Calu3 (cell line): ENCODE measurements around the gene PRLHR. TPM values are rescaled to one million over a fixed set of nuclear protein-coding genes. Genes with fewer than 3 reads are reported as not detected.

Experiments used
- BruUV-seq: library from RNA; stranded (reverse); fragments of 400-500 nt; replicated peaks from 2 replicates; lab custom pipeline; 2021; lab: Mats Ljungman, UMichigan
- CTCF ChIA-PET: fragments of 300-600 bp; sonication (Branson Sonifier 250); formaldehyde crosslinking; loops from one replicate; lab custom pipeline; 2022; ENCODE audit warnings: antibody characterized with exemption; lab: Charles Lee
- DNase-seq: peaks from one replicate; pipeline ENCODE4 v3.0.0; 2022
- H3K27ac Mint-ChIP-seq: one replicate; pipeline ENCODE4 v1.8.0; 2022; ENCODE audit warnings: mixed read lengths; ENCODE audit not compliant: unreplicated experiment
- H3K27me3 Mint-ChIP-seq: one replicate; pipeline ENCODE4 v1.8.0; 2022; ENCODE audit warnings: mixed read lengths; ENCODE audit not compliant: unreplicated experiment
- H3K36me3 Mint-ChIP-seq: one replicate; pipeline ENCODE4 v1.8.0; 2022; ENCODE audit warnings: mild to moderate bottlenecking, moderate library complexity, mixed read lengths; ENCODE audit not compliant: insufficient read depth, unreplicated experiment
- H3K4me1 Mint-ChIP-seq: one replicate; pipeline ENCODE4 v1.8.0; 2022; ENCODE audit warnings: mild to moderate bottlenecking, low read depth, mixed read lengths; ENCODE audit not compliant: unreplicated experiment
- H3K4me3 Mint-ChIP-seq: one replicate; pipeline ENCODE4 v1.8.0; 2022; ENCODE audit warnings: mild to moderate bottlenecking, low read depth, moderate library complexity, mixed read lengths; ENCODE audit not compliant: unreplicated experiment
- H3K9me3 Mint-ChIP-seq: one replicate; pipeline ENCODE4 v1.8.0; 2022; ENCODE audit warnings: low read depth, mixed read lengths; ENCODE audit not compliant: unreplicated experiment
- CTCF ChIP-seq: fragments of 200-600 bp; IDR thresholded peaks from one replicate; pipeline ENCODE4 v1.8.0; 2022; ENCODE audit warnings: antibody characterized with exemption; ENCODE audit not compliant: unreplicated experiment
- intact Hi-C: fragments of 100-400 bp; cut with micrococcal nuclease; formaldehyde crosslinking; loops from one replicate; pipeline ENCODE4 v1.10.0; 2022; ENCODE audit not compliant: unreplicated experiment
- total RNA-seq: library from RNA; stranded (reverse); gene quantifications from 2 replicates; pipeline ENCODE4 v1.2.3, GENCODE V29; 2022

The PRLHR gene
- total RNA-seq, 1 experiment from 2014 or later = not detected

GRCh38 chr10:118633786-118634185, 38.3 kb upstream of the PRLHR start:
- Mint-ChIP-seq H3K4me1 (no peaks in the 10 kb centered on the region), H3K27me3 (peaks cover 94% of the 10 kb centered on the region), H3K9me3 (no peaks in the 10 kb centered on the region), H3K36me3 (no peaks in the 10 kb centered on the region), H3K4me3 (no peak overlapping the region), H3K27ac (no peak overlapping the region)
- TF ChIP-seq CTCF = no peak
- BruUV-seq = no TSS peak
- intact Hi-C loops = loop anchor here (2.0 kb wide), 1 partner anchor 77 kb away; no protein-coding TSS in a partner anchor
- no peak for DNase-seq
- CTCF ChIA-PET = no interaction called here

DNA sequence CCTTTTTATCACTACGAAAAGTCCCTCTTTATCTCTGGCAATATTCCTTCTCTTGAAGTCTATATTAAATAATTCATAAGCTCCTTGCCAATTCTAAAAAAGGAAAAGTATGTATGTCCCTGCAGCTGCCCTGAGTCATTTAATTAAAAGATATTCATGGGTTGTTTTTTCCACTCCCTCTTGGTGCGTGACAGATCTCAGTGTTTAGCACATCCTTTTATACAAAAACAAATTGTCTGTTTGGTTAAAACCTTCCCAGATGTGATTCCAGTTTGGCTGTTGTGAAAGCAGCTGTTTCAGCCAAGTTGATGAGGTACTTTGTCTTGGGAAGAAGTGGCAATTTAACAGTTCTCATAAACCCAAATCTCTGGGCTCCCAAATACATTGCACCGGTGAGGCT, 33.8 kb upstream of the PRLHR start:
- Mint-ChIP-seq H3K27ac (no peak overlapping the region), H3K27me3 (peaks cover 70% of the 10 kb centered on the region), H3K4me1 (no peaks in the 10 kb centered on the region), H3K9me3 (no peaks in the 10 kb centered on the region), H3K4me3 (no peak overlapping the region), H3K36me3 (no peaks in the 10 kb centered on the region)
- BruUV-seq = no TSS peak
- intact Hi-C loops = no loop called here
- CTCF ChIA-PET = no interaction called here
- no peak for TF ChIP-seq CTCF
- no peak for DNase-seq

DNA sequence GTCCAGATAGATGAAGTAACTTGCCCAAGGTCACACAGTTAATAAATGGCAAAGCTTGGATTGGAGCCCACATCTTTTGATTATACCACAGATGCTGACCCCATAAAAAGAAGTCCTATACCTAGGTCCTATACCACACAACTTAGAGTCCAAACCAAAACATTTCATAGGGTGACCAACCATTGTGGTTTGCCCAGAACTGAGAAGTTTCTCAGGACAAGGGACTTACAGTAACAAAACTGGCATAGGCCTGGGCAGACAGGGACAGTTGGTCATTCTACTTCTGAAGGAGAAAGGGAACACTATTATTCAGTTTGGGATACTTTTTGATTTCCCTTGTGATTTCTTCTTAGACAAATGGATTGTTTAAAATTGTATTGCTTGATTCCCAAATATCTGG, 32.9 kb upstream of the PRLHR start:
- CTCF ChIA-PET = no interaction called here
- no peak for TF ChIP-seq CTCF
- H3K9me3 Mint-ChIP-seq = no peaks in the 10 kb centered on the region
- no peak overlapping the region for H3K27ac Mint-ChIP-seq
- intact Hi-C loops = no loop called here
- no peak for DNase-seq
- H3K4me1 Mint-ChIP-seq = no peaks in the 10 kb centered on the region
- H3K4me3 Mint-ChIP-seq = no peak overlapping the region
- no peaks in the 10 kb centered on the region for H3K36me3 Mint-ChIP-seq
- peaks cover 70% of the 10 kb centered on the region for H3K27me3 Mint-ChIP-seq
- no TSS peak for BruUV-seq

- Mint-ChIP-seq H3K27me3 (peaks cover 68% of the 10 kb centered on the region), H3K36me3 (no peaks in the 10 kb centered on the region), H3K4me3 (no peak overlapping the region), H3K27ac (no peak overlapping the region), H3K9me3 (no peaks in the 10 kb centered on the region), H3K4me1 (no peaks in the 10 kb centered on the region)
- DNase-seq = no peak
- intact Hi-C loops = no loop called here
- no TSS peak for BruUV-seq
- no peak for TF ChIP-seq CTCF
- CTCF ChIA-PET = interaction anchor here (1.3 kb wide), 1 partner anchor 12 kb away, joined by 3 read pairs; no protein-coding TSS in a partner anchor
Observed at GRCh38 chr10:118626953-118627352, 31.5 kb upstream of the PRLHR start.
